SKM-1 treated with dmso at 0.1 percent for 144 hours (cell line): ENCODE results near the gene KIF5C.
"Not testable (repeated sequence)": the region's sequence is repeated elsewhere in the genome, so short reads cannot be mapped to it uniquely, and the experiment has no call there.

Source experiments
- DNase-seq: peaks from one replicate; lab custom pipeline; 2025; ENCODE audit not compliant: unreplicated experiment; lab: John Stamatoyannopoulos, UW

Gene KIF5C

DNA sequence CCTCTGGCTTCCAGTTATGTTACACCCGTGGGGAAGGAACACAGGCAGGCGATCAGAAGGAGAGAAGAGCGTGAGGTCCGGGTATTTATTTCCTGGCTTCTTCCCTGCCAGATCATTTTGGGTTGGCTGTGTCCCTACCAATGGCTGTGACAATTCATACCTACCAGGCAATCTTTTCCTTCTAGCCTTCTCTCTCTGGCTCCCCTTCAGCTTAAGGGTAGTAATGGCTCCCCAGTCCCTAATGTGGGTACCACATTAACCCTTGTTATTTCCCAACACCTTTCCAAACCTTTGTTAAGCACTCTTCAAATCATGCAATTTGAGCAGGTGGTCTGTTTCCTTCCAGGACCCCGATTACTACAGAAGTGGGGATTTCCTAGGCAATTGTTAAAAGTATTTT lies 84.7 kb downstream of the KIF5C start:
- no peak for DNase-seq

DNA sequence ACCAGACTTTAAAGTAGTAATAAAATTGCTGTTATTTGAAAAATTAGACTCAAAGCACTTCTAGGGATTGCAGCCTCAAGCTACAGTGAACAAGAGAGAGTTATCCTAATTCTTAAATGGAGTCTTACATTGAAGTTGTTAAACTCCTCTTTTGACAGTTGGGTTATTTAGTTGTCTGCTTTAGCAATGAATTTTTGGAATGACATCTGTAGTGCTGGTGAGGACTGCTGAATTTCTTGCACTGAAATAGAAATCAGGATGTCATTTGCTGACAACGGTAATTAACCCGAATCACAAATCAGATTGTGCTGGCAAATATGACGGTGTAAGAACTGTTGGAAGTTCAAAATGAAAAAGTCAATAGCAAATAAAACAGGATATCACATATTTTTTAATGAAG lies 85.5 kb downstream of the KIF5C start:
- no peak for DNase-seq

DNA sequence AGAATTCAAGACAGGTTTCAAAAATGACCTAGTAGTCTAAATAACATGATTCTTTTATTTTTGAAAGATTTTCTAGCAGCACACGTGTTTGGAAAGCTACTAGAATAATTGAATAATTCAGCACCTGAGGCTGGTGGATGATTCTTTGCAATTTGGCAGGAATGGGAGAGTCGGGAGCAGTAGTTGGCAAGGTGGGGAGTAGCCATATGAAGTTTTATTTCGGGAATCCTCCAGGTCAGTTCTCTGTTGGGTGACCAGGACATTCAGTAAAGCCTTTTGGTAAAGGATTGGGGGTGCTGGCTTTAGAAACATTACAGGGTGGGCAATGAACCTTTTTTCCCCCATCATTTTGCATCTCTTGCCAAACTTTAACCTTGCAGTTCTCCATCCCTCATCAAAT lies 88.4 kb downstream of the KIF5C start:
- no peak for DNase-seq

DNA sequence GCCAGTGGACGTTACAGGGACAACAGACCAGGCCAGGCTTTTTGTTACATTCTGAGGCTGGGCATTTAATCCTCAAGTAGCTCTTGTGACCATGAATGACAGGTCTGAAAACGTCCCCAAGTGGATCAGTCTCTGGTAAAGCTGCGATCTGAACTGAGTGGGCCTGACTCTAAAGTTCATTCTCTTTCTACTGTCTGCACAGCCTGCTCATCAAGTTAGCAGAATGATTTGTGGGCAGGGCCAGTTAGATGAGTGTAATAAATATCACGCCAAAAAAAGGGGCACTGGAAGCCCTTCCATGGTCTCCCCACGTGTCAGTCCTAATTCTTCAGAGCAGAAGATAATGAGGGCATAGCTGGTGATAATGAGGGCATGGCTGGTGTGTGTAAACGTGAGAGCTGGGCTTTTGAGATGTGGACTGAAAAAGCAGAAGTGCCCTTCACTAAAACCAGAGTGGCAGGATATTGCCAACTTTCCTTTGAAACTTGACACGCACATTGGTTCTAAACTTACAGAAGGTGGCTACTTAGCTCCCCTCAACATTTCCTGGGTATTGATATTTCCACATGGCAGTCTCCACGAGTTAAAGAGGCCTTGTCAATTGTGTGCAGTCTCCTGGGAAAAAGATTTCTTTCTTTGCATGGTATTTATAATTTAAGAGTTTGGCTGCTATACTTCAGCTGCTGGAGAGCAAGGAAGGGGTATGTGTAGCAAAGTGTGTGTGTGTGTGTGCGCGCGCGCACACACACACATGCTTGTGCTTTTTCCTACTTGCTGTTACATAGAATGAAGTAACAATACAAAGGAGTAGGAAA lies 90.8 kb downstream of the KIF5C start:
- DNase-seq = peak; percentile 94

DNA sequence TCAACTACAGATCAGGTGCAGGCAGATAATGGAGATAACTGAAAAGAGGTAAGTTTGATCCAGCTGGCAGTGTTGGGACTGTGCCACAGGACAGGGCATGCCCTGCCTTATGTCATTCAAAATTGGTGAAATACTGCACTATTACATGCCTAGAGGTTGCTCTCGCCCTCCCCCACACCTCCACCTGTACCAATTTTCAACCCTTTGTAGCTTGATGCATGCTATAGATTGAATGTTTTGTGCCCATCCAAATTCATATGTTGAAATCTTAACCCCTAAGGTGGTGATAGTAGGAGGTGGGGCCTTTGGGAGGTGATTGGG lies 91.4 kb downstream of the KIF5C start:
- DNase-seq = no peak

DNA sequence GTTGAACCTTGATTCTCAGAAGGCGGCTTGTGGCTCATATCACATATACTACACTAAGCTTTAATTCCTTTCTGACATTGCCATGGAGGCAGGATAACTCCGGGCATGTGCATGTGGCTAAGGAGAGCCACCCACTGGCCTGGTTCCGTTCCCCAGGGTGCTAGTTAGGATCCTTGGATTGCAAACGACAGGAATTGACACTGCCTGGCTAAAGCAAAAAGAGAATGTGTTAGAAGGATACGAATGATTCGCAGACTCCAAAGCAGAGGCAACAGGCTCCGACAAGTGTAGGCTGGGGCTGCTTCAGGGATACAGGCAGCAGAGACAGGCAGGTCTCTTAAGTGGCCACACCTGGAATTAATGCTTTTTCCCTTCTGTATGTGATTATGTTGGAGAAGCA lies 92.0 kb downstream of the KIF5C start:
- DNase-seq = no peak

DNA sequence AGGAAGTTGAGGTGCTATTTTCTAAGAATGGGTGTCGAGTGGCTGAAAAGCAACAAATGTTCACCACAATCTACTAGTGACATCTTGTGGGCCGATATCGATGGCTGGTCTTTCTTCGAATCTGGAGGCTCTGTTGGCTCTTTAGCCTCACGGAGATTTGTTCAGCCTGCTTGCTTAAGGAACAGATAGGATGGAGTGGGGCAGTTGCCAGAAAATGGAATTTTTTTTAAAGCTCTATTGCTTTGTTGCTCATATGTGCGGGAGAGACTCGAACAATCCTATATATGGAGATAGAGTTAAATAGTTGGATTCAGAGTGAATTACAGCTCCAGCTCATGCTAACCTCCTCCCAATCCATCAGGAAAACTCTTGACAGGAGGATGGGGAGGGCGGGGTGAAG lies 92.6 kb downstream of the KIF5C start:
- DNase-seq = no peak

DNA sequence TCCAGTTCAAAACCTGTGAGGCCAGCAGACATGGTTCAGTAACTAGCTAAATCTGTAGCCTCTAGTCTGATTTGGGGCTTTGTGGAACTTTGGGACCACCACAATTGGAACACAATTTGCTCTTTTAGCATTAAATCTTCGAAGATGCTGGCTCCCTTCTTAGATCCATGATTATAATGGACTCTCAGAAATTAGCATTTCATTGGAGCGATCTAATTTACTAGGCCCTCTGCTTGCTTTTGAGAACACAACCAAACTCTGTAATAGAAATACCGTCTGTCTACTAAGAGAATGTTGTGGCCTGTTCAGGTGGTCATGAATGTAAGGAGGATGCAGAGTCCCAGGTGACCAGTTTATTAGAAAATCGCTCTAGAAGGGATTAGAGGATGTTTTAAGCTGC lies 93.3 kb downstream of the KIF5C start:
- no peak for DNase-seq

DNA sequence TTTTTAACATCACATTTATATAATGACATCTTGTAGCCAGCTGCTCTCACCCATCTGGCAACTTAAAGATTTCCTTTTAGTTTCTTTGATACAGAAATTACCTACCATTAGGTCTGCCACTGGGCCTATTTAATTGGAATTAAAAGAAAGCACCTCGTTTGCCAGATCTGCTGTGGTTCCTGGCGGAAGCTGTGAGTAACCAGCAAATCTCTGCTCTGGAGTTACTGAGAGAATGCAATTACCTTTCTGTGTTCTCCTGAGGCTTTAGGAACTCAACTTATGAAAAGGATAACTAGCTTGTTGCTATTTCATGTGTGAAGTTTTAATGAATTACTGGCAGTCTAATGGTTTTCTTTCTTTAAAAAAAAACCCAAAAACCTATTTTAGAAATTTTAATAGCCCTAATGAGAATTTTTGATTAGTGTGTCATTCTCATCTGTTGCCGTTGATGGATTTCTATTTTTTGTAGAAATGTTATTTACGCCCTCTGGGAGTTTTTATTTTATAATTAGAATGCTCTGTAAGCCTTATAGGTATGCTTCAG lies 93.8 kb downstream of the KIF5C start:
- DNase-seq = no peak

DNA sequence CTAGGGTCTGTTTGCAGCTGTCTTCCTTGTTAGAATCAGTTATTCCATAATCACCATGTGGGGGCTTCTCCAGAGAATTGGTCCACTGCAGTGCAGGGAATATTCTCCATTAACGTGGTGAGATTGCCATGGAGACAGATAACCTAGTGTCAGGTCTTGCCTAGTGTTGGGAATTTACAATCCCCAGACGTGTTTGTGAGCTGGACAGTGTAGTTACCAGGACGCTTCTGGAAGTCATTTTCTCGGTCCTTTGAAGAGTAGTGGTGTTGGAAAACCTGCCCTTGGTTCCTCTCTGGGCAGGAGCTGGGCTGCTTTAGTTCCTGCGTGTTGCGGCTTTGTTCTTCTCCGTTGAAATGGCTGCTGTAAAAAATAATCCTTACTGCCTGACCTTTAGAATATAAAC lies 94.6 kb downstream of the KIF5C start:
- no peak for DNase-seq

DNA sequence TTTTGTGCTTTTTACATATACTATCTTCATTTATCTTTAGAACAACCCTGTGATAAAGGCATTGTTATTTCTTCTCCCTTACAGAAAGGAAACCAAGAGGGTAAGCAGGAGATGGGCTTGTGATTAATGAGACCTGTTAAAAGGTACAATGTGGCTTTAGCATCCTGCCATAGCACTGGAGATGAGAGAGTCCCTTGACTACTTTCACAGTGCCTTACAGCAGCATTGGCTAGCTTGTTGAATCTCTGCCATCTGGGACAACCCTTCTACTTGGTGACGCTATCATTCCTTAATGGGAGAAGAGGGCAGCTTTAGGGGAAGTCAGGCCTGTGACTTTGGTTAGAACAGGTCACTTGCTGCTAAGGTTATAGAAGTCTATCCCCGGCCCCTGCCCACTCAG lies 95.4 kb downstream of the KIF5C start:
- no peak for DNase-seq

DNA sequence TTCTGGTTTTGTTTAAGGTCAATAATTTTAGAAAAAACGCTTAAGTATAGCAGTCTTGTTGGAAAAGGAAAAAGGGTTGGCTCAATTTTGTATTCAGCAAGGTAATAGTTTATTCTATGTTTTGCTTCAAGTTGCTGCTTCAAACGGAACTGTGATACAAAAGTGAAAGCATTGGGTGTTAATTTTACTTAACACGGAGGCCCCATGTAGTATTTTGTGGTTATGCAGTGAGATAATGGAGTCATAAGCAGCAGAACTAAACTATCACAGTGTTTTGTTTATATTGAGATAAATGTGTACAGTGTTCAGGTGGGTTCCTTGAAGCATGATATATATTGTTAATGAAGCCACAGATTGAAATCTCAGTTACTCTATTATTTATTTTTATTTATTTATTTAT lies 96.5 kb downstream of the KIF5C start:
- DNase-seq = no peak

DNA sequence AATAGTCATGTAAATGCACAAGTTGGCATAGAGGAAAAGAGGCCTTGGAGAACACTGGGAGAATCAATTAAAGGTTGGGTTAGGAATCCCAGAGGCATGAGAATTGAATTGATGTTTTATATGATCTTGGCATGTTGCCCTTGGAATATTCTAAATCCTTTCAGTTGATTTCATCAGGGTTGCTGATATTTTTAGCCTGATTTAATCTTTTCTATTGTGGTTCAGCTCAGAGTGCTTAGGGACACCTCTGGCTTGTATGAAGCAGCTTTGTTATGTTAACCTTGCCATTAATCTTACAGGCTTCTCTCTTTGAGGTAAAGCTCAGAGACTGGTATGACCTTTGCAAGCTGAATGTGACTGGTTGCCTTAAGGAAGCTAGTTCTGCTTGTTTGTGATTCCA lies 99.1 kb downstream of the KIF5C start:
- DNase-seq = no peak

DNA sequence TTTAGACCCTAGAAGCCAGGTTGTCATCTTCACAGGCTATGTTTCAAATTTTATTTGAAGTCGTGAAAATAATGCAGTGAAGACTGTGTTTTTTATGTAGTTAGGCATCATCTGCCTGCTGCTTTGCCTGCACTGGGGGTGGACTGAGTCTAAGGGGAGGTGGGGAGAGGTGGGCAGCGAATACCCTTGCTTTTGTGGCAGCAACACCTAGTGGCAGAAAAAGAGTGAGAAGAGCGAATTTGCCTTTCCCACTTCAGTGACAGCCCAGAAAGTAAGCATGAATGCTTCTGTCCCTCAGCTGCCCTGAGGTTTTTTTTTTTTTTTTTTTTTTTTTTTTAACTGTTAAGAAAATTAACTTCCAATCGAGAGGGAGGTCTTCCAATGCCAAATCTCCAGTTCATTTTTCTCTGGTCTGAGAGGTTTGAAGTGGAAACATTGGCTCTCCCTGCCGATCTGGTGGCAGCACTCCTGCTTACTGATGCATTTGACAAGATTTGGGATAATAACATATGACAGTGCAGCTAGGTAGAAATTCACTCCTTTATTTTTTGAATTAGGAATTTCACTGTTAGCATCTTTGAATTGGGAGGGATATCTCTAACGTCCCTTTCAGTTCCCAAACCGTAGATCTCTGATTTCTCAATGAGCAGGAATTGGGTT lies 103.1 kb downstream of the KIF5C start:
- no peak for DNase-seq

DNA sequence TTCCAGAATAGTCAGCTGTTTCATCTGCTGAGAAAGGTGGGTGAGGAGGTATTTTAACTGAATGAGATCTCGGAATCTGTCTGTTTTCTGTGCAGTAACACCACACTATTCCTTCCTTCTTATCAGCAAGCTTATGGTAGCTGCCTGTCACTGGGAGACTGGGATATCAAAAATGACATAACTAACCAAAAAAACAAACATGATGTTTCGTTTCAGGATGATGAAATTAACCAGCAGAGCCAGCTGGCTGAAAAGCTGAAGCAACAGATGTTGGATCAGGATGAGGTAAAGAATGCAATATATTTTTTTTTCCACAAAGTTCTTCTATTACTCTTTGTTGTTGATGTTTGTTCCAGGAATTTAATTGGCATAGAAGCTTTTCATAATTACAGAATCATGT lies 103.7 kb downstream of the KIF5C start:
- no peak for DNase-seq

DNA sequence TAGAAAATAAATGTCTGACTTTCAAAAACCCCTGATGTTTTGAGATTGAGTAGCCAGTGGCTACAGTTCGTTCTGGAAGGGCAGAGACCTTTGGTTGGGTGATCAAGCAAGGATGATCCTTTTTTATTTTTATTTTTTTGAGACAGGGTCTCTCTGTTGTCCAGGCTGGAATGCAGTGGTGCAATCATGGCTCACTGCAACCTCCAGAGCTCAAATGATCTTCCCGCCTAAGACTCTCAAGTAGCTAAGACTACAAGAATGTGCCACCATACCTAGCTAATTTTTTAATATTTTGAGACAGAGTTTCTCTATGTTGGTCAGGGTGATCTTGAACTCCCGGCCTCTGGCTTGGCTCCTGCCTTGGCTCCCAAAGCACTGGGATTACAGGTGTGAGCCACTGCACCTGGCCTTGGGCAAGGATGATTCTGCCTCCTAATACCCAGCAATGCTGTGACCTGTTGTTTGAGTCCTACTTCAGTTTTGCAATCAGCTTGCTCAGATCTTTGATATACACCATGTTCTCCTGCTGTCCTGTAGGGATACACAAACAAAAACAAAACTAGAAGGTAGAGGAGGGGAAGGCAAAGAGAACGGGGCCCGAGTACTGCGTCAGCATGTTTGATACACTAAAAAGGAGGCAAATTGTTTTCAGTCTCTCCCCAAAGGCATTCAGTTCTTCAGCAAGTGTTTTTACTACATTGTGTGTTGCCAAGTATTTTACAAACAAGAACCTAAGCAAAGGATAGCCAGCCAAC lies 104.3 kb downstream of the KIF5C start:
- no peak for DNase-seq

DNA sequence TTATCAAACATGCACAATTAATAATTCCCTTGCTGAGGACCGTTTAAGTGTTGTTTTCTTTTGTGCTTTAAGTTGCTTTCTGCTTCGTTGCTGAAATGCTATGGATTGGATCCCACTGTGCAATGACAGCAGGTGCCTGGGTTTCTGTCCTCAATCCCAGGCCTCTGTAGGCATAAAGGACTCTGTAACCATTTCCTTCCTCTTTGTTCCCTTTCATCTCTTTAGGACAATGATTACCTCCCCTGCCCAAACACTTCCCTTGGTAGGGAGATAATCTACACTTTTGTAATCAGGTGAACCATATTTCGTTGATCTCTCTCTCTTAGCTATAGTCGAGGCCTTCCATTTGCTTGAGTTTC lies 104.9 kb downstream of the KIF5C start:
- DNase-seq = no peak

DNA sequence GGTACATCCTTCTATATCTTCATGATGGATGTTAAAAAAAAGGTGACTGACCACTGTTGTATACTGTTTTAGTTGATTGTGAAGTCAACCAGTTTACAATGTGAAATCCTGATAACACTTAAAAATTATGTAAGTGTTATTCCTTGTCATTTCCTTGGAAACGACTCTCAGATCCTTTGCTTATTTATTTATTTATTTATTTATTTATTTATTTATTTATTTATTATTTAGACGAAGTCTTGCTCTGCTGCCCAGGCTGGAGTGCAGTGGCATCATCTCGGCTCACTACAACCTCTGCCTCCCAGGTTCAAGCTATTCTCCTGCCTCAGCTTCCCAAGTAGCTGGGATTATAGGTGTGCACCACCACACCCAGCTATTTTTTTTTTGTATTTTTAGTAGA lies 105.5 kb downstream of the KIF5C start:
- DNase-seq = not testable (repeated sequence)

DNA sequence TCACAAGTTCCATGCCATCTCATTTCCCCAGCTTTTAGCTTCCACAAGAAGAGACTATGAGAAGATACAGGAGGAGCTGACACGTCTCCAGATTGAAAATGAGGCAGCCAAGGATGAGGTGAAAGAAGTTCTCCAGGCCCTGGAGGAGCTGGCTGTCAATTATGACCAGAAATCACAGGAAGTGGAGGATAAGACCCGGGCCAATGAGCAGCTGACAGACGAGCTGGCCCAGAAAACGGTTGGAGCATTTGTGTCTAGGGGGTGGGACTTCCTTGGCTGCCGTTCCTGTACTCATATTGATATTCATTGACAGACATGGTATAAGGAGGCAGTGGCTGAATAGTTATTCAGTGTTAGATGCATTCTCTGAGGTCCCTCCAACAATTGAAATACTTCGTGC lies 106.3 kb downstream of the KIF5C start:
- DNase-seq = no peak

DNA sequence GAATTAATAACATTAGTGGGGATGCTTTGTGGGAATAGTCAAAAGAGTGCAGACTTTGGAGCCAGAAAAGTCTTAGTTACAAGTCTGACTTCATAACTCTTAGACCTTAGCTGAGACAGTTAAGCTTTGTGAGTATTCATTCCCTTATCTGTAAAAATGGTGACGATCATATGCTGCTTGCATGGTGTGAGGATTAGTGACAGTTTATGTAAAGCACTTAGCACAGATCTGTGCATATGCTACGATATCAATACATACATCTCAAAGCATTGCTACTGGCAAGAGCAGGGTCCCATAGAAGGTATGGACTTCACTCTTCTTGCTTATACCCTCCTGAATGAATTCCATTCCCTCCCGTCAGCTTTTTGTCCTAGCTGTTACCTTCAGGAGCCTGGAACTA lies 106.8 kb downstream of the KIF5C start:
- DNase-seq = no peak

DNA sequence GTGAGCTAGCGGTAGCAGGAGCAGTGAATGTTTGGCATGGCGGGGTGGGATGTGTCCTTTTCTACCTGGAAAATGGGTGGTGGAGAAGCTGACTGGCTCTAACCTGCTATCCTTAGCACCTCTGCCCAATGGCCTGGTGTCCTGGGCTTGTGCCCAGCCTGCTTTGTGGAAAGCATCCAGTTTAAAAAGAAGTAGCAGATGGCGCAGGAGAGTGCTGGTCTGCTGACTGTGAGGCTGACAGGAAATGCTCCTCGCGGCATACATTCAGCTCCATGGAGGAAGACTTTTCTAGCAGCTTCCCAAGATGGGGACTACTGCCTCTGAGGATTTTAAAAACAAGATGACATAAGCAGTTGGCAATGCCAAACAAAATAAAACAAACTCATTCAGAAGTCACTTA lies 107.3 kb downstream of the KIF5C start:
- DNase-seq = no peak

DNA sequence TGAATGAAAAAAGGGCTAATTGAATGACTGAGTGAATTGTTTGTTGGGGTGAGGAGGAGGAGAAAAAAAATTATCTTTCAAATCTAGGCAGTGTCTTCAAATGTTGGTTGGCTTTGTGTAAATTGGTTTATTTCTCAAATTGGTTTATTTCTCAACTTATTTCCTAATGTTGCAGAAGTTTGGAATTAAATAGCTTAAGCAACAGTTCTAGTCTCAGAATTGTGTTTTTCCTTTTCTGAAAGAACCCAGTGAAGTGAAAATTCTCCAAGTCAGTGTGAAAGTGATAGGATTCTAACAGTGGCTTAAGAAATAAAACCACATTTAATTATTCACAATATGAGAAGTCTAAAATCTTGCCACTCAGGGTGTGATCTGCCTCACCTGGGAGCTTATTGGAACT lies 108.9 kb downstream of the KIF5C start:
- no peak for DNase-seq
